ENCODE data around the gene HTRA2. TPM values are rescaled to one million over a fixed set of nuclear protein-coding genes. Genes with fewer than 3 reads are reported as not detected.

The HTRA2 gene
- total RNA-seq, result 25.6 and 28.8 TPM in 2 replicates

GRCh38 chr2:74529357-74530238, at the start of gene HTRA2, which contains the start of gene AUP1:
HTRA2 (plus strand) TSS chr2:74529933; CDS start chr2:74530007, 74 bp downstream.
AUP1 (minus strand) TSS chr2:74529706; CDS start chr2:74529629, 77 bp downstream.

DNA sequence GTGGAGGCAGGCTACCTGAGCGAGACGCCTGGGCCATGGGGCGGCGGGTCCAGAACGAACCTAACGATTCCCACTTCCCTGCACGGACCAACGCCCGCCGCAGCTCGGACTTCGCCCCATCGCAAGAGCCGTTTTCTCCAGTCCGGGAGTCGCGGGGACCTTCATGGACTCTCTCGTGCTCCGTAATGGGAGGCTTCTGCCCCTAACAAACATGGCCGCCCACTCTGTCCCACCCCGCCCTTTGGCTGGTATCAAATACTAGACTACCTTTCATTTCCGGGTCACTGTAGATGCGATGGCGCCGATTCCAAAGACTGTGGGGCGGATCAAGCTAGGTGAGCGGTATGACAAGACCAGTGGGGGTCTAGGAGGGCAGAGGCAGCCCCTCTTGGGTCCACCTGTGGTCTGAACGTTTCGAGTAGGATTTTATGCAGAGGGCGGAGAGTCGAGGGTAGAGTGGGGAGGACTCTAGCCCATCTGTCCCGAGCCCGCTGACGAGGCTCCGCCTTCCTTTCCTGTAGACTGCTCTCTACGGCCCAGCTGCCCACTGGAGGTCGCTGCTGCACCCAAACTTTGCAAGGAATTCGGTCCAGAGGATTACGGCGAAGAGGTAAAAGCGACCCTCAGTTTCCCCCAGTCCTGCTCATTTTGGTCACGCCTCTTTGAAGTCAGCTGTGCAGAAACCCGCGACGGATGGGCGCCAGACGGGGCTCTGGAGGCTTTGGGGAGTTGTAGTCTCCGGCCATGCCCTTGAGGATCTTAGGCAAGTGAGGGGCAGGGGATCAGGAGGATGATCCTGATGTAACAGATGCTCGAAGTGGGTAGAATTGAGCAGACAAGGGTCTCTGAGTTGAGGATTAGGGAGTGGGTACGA, 46.7 kb upstream of the HTRA2 start, which contains the start of the genes CCDC142 and TTC31:
TSS of gene CCDC142 (minus strand) at position 198 of the 874 bp plus-strand sequence. CDS start at position 37, 161 bp downstream.
TSS of gene TTC31 (plus strand) at position 281 of the 874 bp plus-strand sequence. CDS start at position 296, 15 bp downstream.

GRCh38 chr2:74499267-74499939, 30.3 kb upstream of the HTRA2 start, which contains the start of gene LBX2:
LBX2 (minus strand) TSS chr2:74499603; CDS start chr2:74499537, 66 bp downstream.

GRCh38 chr2:74507145-74507925, 22.4 kb upstream of the HTRA2 start, which contains the start of gene PCGF1:
PCGF1 (minus strand) TSS chr2:74507695; CDS start chr2:74507668, 27 bp downstream.

DNA sequence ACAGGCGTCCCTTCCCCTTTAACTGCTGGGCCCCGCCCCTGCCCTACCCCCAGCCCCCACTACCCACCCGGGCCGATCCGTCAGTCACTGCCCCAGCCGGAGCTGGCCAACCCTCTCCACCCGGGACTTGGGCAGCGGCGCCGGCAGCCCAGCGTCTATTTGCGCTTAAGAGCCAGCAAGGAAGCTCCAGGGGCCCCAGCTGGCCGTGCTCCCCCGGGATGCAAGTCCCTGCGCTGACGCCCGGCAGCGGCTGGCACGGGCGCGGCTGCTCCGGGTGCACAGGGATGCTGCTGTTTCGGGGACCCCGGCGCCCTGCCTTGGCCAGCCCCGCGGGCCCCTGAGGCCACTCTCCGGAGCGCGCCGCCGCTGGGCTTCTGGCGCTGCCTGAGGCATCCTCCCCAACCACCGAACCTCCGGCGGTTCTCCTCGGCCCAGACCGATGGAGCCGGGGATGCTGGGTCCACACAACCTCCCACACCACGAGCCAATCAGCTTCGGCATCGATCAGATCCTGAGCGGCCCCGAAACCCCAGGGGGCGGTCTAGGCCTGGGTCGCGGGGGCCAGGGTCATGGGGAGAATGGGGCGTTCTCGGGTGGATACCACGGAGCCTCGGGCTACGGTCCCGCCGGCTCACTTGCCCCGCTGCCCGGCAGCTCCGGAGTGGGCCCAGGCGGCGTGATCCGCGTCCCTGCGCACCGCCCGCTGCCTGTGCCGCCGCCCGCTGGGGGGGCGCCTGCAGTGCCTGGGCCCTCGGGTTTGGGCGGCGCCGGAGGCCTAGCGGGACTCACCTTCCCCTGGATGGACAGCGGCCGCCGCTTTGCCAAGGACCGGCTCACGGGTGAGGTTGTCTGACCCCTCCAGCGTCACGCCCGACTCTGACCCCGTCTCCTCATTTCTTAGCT, 15.1 kb upstream of the HTRA2 start, which contains the start of gene TLX2:
TSS of gene TLX2 (plus strand) at position 83 of the 903 bp plus-strand sequence. CDS start at position 440, 357 bp downstream.

DNA sequence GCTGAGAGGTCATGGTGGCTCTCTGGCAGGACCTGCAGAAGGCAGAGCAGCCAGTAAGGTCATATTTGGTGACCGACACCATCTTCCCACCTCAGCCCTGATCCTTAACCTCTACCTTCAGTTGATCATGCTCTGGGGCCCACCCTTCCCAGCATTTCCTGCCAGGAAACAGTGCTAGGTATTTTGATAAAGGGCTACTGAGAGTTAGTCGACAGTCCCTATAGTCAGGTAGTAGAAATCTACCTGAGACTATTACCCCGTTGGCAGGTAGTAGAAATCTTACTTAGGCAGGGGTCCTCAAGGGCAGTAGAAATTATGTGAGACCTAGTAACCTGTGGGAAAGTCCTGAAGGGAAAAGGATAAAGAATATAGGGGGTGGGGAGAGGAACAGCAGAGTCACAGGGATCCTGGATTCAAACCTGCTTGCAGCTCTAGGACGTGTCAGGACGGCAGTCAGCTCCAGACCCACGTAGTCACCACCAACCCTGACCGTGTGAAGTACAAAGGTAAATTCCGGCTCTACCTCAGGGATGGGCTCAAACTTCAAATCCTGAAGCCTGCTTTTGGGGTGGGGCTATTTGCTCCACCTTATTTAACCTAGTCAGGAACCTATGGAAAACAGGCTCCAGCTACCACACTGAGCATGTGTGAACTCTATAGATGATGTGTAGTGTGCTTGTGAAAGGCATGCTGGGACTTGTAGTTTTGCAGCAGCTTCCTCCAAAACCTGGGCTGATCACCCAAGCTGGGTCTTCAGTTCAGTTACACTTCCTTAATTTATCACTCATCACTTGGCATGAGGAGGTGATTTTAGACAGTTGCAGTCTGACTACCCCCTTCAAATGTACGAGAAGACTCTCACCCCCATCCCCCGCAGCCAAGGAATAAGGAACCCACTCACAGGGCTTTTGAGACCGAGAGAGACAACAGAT, 3.8 kb upstream of the HTRA2 start, which contains the start of gene DQX1:
TSS of gene DQX1 (minus strand) at position 515 of the 932 bp plus-strand sequence. CDS start at position 13, 502 bp downstream.

GRCh38 chr2:74553892-74554819, 24.4 kb downstream of the HTRA2 start, which contains the start of the genes DOK1 and LOXL3:
DOK1 (plus strand) TSS chr2:74554720; CDS start chr2:74554755, 35 bp downstream.
LOXL3 (minus strand) TSS chr2:74553942; CDS start chr2:74552634, 1,308 bp downstream.

Other genes starting within 250 kb of the HTRA2 start
- gene SLC4A5, start 186.5 kb upstream of the HTRA2 start, total RNA-seq, result under 0.01 and 0.48 TPM in 2 replicates
- gene DCTN1, start 149.6 kb upstream of the HTRA2 start, total RNA-seq, result 78.5 and 104 TPM in 2 replicates
- 0.72 and 2.1 TPM in 2 replicates for gene C2orf81, start 108.3 kb upstream of the HTRA2 start, total RNA-seq
- gene WDR54, start 108.2 kb upstream of the HTRA2 start, total RNA-seq, result 64.2 and 88.8 TPM in 2 replicates
- 15.1 and 15.7 TPM in 2 replicates for gene RTKN, start 88.0 kb upstream of the HTRA2 start, total RNA-seq
- 15.9 and 23.9 TPM in 2 replicates for gene INO80B, start 74.8 kb upstream of the HTRA2 start, total RNA-seq
- 87.9 and 88.0 TPM in 2 replicates for gene WBP1, start 71.5 kb upstream of the HTRA2 start, total RNA-seq
- 101 and 103 TPM in 2 replicates for gene MOGS, start 64.6 kb upstream of the HTRA2 start, total RNA-seq
- 44.1 and 49.9 TPM in 2 replicates for gene MRPL53, start 57.3 kb upstream of the HTRA2 start, total RNA-seq
- 8.4 and 9.8 TPM in 2 replicates for gene CCDC142, start 46.9 kb upstream of the HTRA2 start, total RNA-seq
- gene TTC31, start 46.9 kb upstream of the HTRA2 start, total RNA-seq, result 13.1 and 31.8 TPM in 2 replicates
- 0.64 and 3.1 TPM in 2 replicates for gene LBX2, start 30.3 kb upstream of the HTRA2 start, total RNA-seq
- 8.5 and 15.8 TPM in 2 replicates for gene PCGF1, start 22.2 kb upstream of the HTRA2 start, total RNA-seq
- gene TLX2, start 15.5 kb upstream of the HTRA2 start, total RNA-seq, result not detected in 2 replicates
- gene DQX1, start 3.7 kb upstream of the HTRA2 start, total RNA-seq, result 0.39 TPM in 1 of 2 replicates, not detected in the other
- gene AUP1, start 227 bp upstream of the HTRA2 start, total RNA-seq, result 73.7 and 74.2 TPM in 2 replicates
- gene LOXL3, start 24.0 kb downstream of the HTRA2 start, total RNA-seq, result 18.6 and 25.8 TPM in 2 replicates
- gene DOK1, start 24.8 kb downstream of the HTRA2 start, total RNA-seq, result 11.8 and 16.9 TPM in 2 replicates
- not detected in 2 replicates for gene M1AP, start 118.4 kb downstream of the HTRA2 start, total RNA-seq
- gene SEMA4F, start 124.3 kb downstream of the HTRA2 start, total RNA-seq, result 1.4 and 4.5 TPM in 2 replicates